GM12878 (cell line): Measurements from ENCODE around the gene NOCT. TPM values are rescaled to one million over a fixed set of nuclear protein-coding genes. Genes with fewer than 3 reads are reported as not detected.

Experiments
- ATAC-seq: fragments of 200-7000 bp; cut with Tn5 transposase; 3 replicates; pipeline ENCODE4 v1.9.1; 2020; ENCODE audit warnings: mild to moderate bottlenecking, moderate library complexity
- BruUV-seq: library from RNA; stranded (reverse); fragments of 400-500 nt; replicated peaks from 2 replicates; lab custom pipeline; 2021; lab: Mats Ljungman, UMichigan
- CTCF ChIA-PET: fragments of 300-600 bp; sonication (Branson Sonifier 250); formaldehyde crosslinking; extraction: SDS; loops from one replicate; lab custom pipeline; 2021; ENCODE audit warnings: inconsistent platforms; lab: Yijun Ruan, JAX
- POLR2A ChIA-PET: fragments of 350-600 bp; formaldehyde crosslinking; extraction: SDS; loops from one replicate; lab custom pipeline; 2021; ENCODE audit warnings: inconsistent platforms; lab: Charles Lee
- RAD21 ChIA-PET: fragments of 300-600 bp; sonication (Branson Sonifier 250); formaldehyde crosslinking; loops from one replicate; lab custom pipeline; 2023; ENCODE audit warnings: antibody characterized with exemption; ENCODE audit not compliant: unreplicated experiment; lab: Charles Lee
- SMC1A ChIA-PET: fragments of 300-600 bp; sonication (Branson Sonifier 250); formaldehyde crosslinking; loops from one replicate; lab custom pipeline; 2023; ENCODE audit not compliant: unreplicated experiment, uncharacterized antibody; lab: Charles Lee
- DNase-seq: peaks from one replicate; pipeline ENCODE4 v3.0.0-alpha.2; 2011; ENCODE audit warnings: low read depth, low spot score
- FAIRE-seq: peaks from 3 replicates; lab custom pipeline; 2011; peaks lifted over from hg19 to GRCh38; lab: Jason Lieb, UNC
- H2AFZ ChIP-seq: 2 replicates; pipeline ENCODE4 v1.6.0; 2011; ENCODE audit warnings: low read depth, low read length, control low read depth; ENCODE audit not compliant: control insufficient read depth
- H3K27ac ChIP-seq: 2 replicates; pipeline ENCODE4 v1.5.1; 2011; ENCODE audit warnings: control low read depth; ENCODE audit not compliant: control insufficient read depth, insufficient read depth
- H3K27me3 ChIP-seq, 2 experiments: replicated peaks in 1 of 2; 2 replicates each; pipeline versions ENCODE4 v1.6.0 to v1.6.1; 2011; ENCODE audit warnings: low read length in 1 of 2; ENCODE audit not compliant: control insufficient read depth in 2 of 2, insufficient read depth in 2 of 2
- H3K36me3 ChIP-seq, 2 experiments: 2 replicates each; pipeline ENCODE4 v1.5.1; 2011; ENCODE audit warnings: low read length in 1 of 2; ENCODE audit not compliant: control insufficient read depth in 2 of 2, insufficient read depth in 2 of 2
- H3K4me1 ChIP-seq: 2 replicates; pipeline ENCODE4 v1.6.1; 2011; ENCODE audit warnings: mild to moderate bottlenecking, low read length, moderate library complexity, mixed read lengths; ENCODE audit not compliant: control insufficient read depth, insufficient read depth
- H3K4me2 ChIP-seq: 2 replicates; pipeline ENCODE4 v1.6.0; 2011; ENCODE audit warnings: control low read depth; ENCODE audit not compliant: control insufficient read depth, insufficient read depth
- H3K4me3 ChIP-seq: fragments of 200-600 bp; sonication (generic); 2 replicates; pipeline ENCODE4 v1.5.1; 2016
- H3K79me2 ChIP-seq: 2 replicates; pipeline ENCODE4 v1.6.0; 2011; ENCODE audit warnings: low read length; ENCODE audit not compliant: control insufficient read depth, insufficient read depth
- H3K9ac ChIP-seq: 2 replicates; pipeline ENCODE4 v1.8.0; 2011; ENCODE audit warnings: low read length, control low read depth, mixed read lengths; ENCODE audit not compliant: control insufficient read depth, insufficient read depth
- H3K9me3 ChIP-seq: replicated peaks from 3 replicates; pipeline ENCODE4 v1.5.1; 2011; ENCODE audit warnings: mild to moderate bottlenecking, low read length; ENCODE audit not compliant: control insufficient read depth, insufficient read depth
- H4K20me1 ChIP-seq: 2 replicates; pipeline ENCODE4 v1.6.0; 2011; ENCODE audit not compliant: control insufficient read depth, insufficient read depth
- ASH2L ChIP-seq: fragments of 300-600, 200-600 bp; sonication (generic); IDR thresholded peaks from 2 replicates; pipeline ENCODE4 v1.6.1; 2017; ENCODE audit warnings: low read depth, mild to moderate bottlenecking, borderline replicate concordance
- BCL3 ChIP-seq: IDR thresholded peaks from 2 replicates; pipeline ENCODE4 v1.6.1; 2011; ENCODE audit warnings: borderline replicate concordance, low read depth, mild to moderate bottlenecking, moderate library complexity, low read length; ENCODE audit not compliant: insufficient read depth, poor library complexity, severe bottlenecking
- NFIC ChIP-seq: IDR thresholded peaks from 2 replicates; pipeline ENCODE4 v1.6.1; 2012; ENCODE audit warnings: low read depth, mild to moderate bottlenecking, inconsistent platforms, low read length, moderate library complexity
- RAD21 ChIP-seq: IDR thresholded peaks from 2 replicates; pipeline ENCODE4 v1.6.1; 2011; ENCODE audit warnings: mild to moderate bottlenecking, low read depth, low read length, moderate library complexity; ENCODE audit not compliant: insufficient read depth
- SMC3 ChIP-seq: IDR thresholded peaks from 2 replicates; pipeline ENCODE4 v1.6.1; 2011; ENCODE audit warnings: low read length, improper control_type of control experiment, borderline replicate concordance
- SREBF2 ChIP-seq: IDR thresholded peaks from 2 replicates; pipeline ENCODE4 v1.6.1; 2012; ENCODE audit warnings: mild to moderate bottlenecking, low read length
- TARDBP ChIP-seq: IDR thresholded peaks from 2 replicates; pipeline ENCODE4 v1.6.1; 2016; ENCODE audit warnings: borderline replicate concordance
- ZZZ3 ChIP-seq: IDR thresholded peaks from 2 replicates; pipeline ENCODE4 v1.6.1; 2011; ENCODE audit warnings: low read depth; ENCODE audit not compliant: control insufficient read depth, insufficient read length
- WGBS: methylation state at CpG from one replicate; pipeline ENCODE4 v1.1.6; 2016; ENCODE audit warnings: low lambda C conversion rate; ENCODE audit not compliant: insufficient replicate concordance, insufficient coverage; ENCODE audit errors: missing lambda C conversion rate; 5-methylcytosine and 5-hydroxymethylcytosine counted together
- in situ Hi-C: fragments of 300-500 bp; cut with MboI; formaldehyde crosslinking; loops from 9 replicates; pipeline ENCODE4 v1.14.3; 2018; ENCODE audit warnings: mixed read lengths
- intact Hi-C: fragments of 100-400 bp; cut with micrococcal nuclease; formaldehyde crosslinking; loops from one replicate; pipeline ENCODE4 v1.14.2; 2022; ENCODE audit not compliant: unreplicated experiment
- polyA plus RNA-seq, 11 experiments: library from polyadenylated mRNA; depleted of rRNA in 4 of 11; unstranded in 6 of 11; stranded (reverse) in 5 of 11; fragments of >200 nt; fragmentation: Nextera tagmentation in 4 of 11; fragmentation: Illumina TruSeq in 1 of 11; extraction: Ambion mirVana in 4 of 11; extraction: Trizol in 1 of 11; gene quantifications; 1 replicate in 1 of 11; 2 replicates in 10 of 11; pipeline versions ENCODE4 v1.2.1 to v1.2.3, GENCODE V29; 2011 to 2016; ENCODE audit warnings: inconsistent platforms in 2 of 11, missing spikeins in 2 of 11, low read depth in 1 of 11
- total RNA-seq, 4 experiments: library from RNA; depleted of rRNA in 3 of 4; stranded (reverse); fragments of >200 nt in 3 of 4; fragmentation: Illumina TruSeq in 1 of 4; extraction: Trizol in 1 of 4; gene quantifications; 2 replicates each; pipeline versions ENCODE4 v1.2.1 to v1.2.3, GENCODE V29; 2013 to 2021
- TF ChIP-seq, protein P1 (sequence below): fragments of 450-650 bp; IDR thresholded peaks from 2 replicates; pipeline ENCODE4 v1.6.1; 2017; ENCODE audit warnings: borderline replicate concordance
- TF ChIP-seq, protein P2 (sequence below): fragments of 450-650 bp; IDR thresholded peaks from 2 replicates; pipeline ENCODE4 v1.6.1; 2017; ENCODE audit warnings: mild to moderate bottlenecking, moderate library complexity

NOCT gene
- total and polyA plus RNA-seq, 10 of the 15 experiments (the other 5 are each of a cell fraction or from before 2014, with no cell fraction given): 1.4 to 17.6 (median 8.1) TPM

- TF ChIP-seq ZZZ3 (no peak), BCL3 (no peak), SMC3 (no peak), TARDBP (no peak), RAD21 (no peak), NFIC (no peak), SREBF2 (no peak), ASH2L (no peak)
- TF ChIP-seq, protein P1, sequence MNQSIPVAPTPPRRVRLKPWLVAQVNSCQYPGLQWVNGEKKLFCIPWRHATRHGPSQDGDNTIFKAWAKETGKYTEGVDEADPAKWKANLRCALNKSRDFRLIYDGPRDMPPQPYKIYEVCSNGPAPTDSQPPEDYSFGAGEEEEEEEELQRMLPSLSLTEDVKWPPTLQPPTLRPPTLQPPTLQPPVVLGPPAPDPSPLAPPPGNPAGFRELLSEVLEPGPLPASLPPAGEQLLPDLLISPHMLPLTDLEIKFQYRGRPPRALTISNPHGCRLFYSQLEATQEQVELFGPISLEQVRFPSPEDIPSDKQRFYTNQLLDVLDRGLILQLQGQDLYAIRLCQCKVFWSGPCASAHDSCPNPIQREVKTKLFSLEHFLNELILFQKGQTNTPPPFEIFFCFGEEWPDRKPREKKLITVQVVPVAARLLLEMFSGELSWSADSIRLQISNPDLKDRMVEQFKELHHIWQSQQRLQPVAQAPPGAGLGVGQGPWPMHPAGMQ: no peak
- TF ChIP-seq, protein P2, sequence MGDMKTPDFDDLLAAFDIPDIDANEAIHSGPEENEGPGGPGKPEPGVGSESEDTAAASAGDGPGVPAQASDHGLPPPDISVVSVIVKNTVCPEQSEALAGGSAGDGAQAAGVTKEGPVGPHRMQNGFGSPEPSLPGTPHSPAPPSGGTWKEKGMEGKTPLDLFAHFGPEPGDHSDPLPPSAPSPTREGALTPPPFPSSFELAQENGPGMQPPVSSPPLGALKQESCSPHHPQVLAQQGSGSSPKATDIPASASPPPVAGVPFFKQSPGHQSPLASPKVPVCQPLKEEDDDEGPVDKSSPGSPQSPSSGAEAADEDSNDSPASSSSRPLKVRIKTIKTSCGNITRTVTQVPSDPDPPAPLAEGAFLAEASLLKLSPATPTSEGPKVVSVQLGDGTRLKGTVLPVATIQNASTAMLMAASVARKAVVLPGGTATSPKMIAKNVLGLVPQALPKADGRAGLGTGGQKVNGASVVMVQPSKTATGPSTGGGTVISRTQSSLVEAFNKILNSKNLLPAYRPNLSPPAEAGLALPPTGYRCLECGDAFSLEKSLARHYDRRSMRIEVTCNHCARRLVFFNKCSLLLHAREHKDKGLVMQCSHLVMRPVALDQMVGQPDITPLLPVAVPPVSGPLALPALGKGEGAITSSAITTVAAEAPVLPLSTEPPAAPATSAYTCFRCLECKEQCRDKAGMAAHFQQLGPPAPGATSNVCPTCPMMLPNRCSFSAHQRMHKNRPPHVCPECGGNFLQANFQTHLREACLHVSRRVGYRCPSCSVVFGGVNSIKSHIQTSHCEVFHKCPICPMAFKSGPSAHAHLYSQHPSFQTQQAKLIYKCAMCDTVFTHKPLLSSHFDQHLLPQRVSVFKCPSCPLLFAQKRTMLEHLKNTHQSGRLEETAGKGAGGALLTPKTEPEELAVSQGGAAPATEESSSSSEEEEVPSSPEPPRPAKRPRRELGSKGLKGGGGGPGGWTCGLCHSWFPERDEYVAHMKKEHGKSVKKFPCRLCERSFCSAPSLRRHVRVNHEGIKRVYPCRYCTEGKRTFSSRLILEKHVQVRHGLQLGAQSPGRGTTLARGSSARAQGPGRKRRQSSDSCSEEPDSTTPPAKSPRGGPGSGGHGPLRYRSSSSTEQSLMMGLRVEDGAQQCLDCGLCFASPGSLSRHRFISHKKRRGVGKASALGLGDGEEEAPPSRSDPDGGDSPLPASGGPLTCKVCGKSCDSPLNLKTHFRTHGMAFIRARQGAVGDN: no peak
- H3K4me3 ChIP-seq: no peak overlapping the region
- no peak overlapping the region for H2AFZ ChIP-seq
- H3K27me3 ChIP-seq: no peaks in the 10 kb centered on the region
- in situ Hi-C loops: no loop called here
- H3K4me2 ChIP-seq: no peak overlapping the region
- ChIA-PET SMC1A (interaction anchor here (0.9 to 1.2 kb wide), 3 partner anchors 8 to 35 kb away, joined by 3 to 4 read pairs (median 3); no protein-coding TSS in a partner anchor), POLR2A (no interaction called here), RAD21 (no interaction called here), CTCF (no interaction called here)
- H3K9ac ChIP-seq: no peak overlapping the region
- no peaks in the 10 kb centered on the region for H3K9me3 ChIP-seq
- no TSS peak for BruUV-seq
- no peaks in the 10 kb centered on the region for H4K20me1 ChIP-seq
- FAIRE-seq (no peak), DNase-seq (no peak), ATAC-seq (no peak)
- intact Hi-C loops: no loop called here
- 38% methylated on average over 2 of the region's 2 CpGs for WGBS
- H3K36me3 ChIP-seq: no peaks in the 10 kb centered on the region
- peaks cover 5% of the 10 kb centered on the region; the same call in 1 of the 2 replicates for H3K4me1 ChIP-seq
- no peak overlapping the region for H3K27ac ChIP-seq
- no peaks in the 10 kb centered on the region for H3K79me2 ChIP-seq
These were observed 35.8 kb upstream of the NOCT start for GRCh38 chr4:138979742-138980141.
